HG03280 (cell line): Measurements from ENCODE around the gene GALNTL6.

Experiments used
- ATAC-seq: cut with Tn5 transposase; IDR thresholded peaks from one replicate; pipeline ENCODE4 v1.9.1; 2021; ENCODE audit warnings: mild to moderate bottlenecking, moderate library complexity; ENCODE audit not compliant: unreplicated experiment

Gene GALNTL6

DNA sequence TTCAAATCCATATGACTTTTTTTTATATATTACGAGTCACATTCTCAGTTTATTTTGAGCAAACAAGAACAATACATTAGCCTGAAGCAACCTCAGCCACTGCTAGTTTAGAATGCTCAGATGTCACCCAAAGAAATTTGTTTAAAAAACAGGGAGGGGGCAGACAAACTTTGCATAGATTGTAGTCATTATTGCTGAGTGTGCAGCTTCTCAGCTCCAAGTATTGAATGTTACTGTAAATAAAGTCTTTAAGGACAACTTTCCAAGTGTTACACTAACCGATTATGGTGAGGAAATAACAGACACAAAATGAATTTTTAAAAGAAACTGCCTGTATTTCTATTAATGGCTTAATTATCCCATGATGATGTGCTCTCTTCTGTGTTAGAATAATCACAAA, 835.9 kb downstream of the GALNTL6 start:
- no peak for ATAC-seq

DNA sequence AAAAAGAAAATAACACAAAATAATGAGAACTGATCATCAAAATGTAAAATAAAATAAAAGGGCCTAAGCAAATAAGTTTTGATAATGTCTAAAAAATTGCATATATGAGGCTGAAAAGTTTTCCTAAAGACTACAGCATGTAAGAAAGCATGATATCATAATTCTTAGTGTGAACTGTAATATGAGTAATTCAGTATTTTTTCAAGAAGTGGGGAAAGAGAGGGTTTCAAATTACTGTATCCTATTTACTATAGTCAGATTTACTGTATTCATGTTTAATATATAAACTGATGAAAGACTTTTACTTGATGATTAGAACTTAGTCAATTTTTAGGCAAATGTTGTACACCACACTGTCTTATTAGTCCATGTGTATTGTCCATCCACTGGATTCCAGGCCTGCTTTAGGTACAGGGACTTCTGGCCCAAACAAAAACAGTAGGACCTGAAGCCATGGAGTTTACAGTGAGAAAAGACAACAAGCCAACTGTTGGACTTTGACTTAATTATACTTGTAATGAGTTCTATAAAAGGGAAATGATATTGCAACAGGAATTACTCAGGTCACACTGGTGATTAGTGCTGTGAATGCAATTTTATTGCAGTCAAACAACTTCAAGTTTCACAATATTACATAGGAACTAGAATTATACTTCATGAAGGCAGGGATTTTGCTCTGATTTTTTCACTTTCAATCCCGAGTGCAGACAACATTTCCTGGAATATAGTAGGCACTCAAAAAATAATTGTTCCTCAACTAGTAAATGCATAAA, 837.7 kb downstream of the GALNTL6 start:
- no peak for ATAC-seq

DNA sequence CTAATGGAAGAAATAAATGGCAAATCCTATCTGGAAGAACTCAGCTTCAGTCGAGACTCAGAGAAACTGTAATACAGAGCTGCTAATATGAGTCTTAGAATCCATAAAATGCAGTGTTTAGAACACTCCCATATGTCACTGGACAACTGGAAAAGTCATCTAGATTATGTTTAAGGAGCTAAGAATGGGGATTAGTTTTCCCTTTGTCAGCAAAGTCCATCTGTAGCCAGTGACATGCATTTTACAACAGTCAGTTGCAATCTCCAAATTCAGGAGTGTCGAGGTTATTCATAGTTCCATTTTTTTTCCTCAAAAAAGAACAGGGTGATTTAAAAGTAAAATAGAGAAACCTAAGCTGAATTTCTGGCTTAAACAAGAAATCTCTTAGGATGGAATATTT, 838.8 kb downstream of the GALNTL6 start:
- no peak for ATAC-seq

DNA sequence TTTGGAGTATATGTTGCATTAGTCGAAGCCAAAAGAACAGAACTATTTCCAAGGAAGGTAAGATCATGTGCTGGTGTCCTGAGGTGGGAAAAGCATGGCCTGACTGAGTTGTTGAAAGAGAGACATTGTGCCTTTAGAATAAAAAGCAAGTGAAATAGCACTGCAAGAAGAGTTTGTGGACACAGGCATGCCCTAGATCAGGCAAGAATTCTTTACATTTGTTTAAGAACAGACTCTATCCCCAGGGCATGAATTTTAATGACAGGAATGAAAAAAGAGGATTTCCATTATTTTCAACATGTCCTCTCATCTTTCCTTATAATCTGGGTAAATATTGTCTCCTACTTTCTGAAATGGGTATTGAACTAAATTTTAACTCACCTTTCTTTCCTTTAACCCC, 839.2 kb downstream of the GALNTL6 start:
- no peak for ATAC-seq

DNA sequence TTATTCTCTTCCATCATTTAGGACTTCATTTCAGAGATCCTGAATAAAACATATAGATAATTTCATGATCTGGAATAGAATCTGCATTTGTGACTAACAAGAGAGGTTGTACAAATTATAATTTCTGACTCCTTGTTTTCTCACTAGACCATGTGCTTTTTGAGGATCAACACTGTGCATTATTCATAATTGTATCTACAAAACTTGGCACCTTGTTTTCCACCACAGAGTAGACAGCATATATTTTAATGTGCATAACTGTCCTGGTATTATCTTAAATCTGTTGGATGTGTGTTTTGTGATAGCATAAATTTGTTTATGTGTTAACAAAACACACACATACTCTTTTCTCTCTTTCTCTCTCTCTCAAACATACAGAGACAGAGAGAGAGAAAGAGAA, 840.5 kb downstream of the GALNTL6 start:
- no peak for ATAC-seq

DNA sequence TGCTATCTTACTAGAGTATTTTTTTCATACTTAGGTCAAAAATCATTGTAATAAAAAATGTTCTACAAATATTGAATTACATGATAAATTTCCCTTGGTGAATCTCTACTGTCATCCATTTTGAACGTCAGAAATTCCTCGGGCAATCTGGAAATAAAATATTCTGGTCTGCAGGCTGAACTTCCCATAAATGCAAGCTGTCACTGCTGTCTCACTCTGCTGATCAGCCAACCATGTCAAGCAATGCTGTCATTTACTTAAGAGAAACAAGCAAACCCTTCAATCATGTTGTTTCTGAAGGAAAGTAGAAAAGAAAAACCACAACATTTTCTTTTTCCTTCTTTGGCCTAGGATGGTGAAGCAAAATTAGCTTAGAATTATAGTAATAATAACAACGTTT, 841.3 kb downstream of the GALNTL6 start:
- ATAC-seq: no peak

DNA sequence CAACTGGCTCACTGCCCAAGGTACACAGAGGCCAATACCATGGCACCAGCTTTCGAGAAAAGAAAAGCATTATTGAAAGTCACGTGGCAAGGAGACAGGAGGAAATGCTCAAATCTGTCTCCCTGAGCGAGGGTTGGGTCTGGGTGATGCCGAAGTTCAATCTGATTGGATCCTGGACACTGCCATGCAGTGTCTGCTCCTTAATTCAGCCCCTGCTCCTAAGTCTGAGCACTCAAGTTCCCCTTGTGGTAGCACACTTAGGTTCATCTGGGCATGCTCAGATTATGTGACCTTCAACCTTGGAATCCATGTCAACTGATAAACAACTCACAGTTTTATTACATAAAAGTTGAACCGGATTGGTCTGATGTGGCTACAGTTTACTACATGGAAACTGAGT, 842.9 kb downstream of the GALNTL6 start:
- ATAC-seq: no peak

DNA sequence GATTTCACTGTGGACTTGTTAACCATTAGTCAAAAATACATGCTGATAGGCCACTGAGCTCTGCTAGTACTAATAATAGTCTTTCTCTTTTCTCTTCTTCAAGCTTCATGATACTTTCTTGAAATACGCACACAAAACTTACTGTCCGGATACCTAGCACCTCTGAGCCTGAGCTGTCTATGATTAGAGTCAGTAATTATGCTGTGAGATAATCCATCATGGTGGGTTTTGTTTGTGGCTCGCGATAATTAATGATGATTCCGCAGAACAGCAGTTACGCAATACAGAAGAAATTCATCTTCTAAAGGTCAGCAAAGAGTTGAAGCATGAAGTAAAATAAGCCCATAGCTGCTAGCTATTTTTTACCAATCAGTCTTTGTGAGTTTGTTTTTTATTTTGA, 843.9 kb downstream of the GALNTL6 start:
- no peak for ATAC-seq

DNA sequence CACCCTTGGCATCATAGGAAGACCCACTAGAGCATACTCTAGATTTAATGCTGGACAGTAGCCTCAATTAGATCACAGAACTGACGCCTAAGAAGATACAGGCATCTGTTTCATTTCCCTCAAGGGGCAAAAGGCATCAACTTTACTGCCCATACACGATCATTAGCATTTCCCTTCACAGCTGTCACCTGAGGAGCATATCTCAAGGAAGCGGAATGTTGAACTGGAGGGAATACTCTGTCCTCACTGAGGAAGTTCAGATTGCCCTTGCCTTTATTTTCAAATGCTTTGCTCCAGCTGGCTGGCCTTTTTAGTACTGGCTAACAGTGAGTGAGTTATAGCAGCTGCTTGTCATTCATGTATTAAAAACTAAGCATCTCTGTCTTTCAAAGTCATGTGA, 847.0 kb downstream of the GALNTL6 start:
- ATAC-seq: no peak

DNA sequence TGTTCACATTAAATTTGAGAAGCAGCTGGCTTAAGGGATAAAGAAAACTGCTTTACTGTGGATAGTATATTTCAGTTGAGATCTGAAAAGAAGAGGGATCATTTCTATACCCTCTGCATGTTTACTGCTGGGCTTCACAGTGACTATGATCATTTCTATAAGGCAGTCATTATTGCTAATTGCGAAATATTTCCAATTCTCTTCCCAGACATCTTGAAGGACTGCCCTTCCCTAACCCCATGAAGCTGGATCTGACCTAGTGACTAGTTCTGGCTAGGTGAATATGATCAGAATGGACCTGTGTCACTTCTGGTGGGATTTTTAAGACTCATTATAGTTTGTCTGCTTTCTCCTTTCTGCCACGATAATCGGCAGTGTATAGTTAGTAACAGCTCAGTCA, 848.9 kb downstream of the GALNTL6 start:
- ATAC-seq: no peak

DNA sequence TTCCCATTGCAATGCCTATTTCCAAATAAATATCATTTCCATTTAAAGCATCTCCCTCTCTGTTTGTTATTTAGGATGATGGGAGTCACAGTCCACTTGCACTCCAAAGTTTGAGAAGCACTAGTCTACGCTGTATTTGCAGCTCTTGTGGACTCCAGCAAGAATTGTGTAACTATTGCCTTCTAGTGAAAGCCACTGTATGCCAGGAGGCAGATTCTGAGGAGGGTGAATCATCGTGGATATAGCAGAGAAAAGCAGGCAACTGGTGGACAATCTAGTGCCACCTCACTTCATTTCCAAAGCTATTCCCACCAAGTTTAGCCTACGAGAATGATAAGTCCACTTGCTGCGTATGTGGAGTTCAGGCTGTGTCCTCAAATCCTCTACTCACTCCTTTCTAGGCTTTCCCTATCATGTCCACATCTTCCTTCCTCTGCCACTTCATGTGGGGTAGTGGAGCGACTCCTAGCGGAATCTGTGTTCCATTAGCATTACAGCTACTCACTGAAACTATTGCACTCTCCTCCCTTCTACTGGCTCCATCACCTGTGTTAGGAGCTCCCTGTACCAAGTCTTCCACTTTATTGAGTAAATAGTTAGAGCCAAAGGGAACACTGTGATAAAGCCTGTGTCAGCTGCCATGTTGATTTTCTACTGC, 853.6 kb downstream of the GALNTL6 start:
- no peak for ATAC-seq

DNA sequence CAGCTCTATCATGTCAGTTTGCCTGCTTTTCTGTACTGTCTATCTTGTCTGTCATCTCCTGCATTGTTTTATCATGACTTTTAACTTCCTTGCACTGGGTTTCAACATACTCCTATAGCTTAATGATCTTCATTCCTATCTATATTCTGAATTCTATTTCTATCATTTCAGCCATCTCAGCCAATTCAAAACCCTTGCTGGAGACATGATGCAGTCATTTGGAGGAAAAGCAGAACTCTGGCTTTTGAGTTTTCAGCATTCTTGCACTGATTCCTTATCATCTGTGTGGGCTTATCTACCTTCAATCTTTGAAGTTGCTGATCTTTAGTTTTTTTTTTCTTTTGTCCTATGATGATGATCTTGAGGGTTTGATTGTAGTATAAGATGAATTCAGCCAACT, 861.6 kb downstream of the GALNTL6 start:
- ATAC-seq: no peak

DNA sequence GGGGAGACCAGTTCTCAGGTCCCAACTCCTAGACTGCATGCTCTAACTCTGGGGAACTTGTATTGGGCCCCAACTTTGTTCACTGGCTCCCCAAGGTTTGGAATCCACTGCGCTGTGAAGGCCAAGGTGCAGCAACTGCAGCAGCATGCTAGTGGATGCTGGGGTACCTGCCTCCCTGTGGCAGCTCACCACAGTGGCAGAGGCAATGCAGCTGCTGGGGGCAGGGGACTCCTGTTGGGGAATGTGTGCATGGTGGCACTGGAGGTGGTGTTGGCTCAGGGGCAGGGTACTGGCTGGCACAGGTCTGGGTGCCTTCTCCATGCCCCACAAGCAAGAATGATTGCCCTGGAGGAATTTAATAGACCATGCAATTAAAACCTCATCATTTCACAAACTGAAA, 862.0 kb downstream of the GALNTL6 start:
- no peak for ATAC-seq

DNA sequence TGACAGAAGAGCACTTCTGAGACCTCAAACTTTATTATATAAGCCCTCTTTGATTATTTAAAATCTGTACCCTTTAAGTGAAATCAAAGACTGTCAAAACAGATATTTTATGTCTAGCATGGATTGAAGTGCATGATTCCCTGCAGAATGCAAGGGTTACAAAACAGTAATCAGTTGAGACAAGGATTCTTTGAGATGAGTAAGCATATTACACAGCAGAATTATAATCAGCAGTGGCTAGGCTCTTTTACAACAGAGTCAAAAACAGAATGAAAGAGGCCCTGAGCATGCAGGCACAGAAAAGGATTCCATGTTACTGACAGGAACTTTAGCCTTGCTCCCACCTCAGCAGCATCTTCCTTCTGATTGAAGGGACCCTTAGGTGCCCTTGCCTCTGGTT, 867.5 kb downstream of the GALNTL6 start:
- no peak for ATAC-seq

DNA sequence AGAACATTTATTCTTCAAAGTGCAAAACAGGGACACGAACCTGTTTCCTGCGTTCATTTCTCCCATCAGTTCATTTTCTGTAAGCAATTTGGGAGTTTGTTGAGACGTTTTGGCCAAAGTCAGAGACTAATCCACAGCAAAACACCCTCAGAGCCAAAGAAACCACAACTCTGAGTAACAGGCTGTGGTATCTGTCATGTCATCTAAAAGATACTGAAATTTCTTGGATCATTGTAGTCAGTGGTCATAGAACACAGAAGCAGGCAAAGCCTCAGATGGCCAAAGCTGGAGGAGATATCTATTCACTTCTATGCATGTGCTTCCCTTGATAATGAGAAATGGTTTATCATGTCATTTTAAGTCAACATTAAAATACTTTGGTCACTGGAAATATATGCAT, 869.8 kb downstream of the GALNTL6 start:
- no peak for ATAC-seq

DNA sequence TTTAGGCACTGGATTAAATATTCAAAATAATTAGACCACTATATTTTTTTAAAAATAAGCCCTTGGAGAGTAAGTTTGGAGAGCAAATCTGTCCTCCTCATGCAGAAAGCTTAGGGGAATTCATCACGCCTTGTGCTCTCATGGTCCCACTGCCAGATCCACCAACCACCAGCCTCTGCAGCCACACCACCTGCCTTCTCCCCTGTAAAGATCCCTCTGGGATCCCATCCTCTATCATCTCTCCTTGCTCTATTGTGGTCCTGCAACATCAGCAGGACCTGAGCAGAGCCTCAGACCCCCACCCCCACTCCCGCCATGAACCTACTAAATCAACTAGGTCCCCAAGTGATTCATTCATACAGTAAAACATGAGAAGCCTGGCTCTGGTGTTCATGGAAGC, 872.8 kb downstream of the GALNTL6 start:
- ATAC-seq: no peak

DNA sequence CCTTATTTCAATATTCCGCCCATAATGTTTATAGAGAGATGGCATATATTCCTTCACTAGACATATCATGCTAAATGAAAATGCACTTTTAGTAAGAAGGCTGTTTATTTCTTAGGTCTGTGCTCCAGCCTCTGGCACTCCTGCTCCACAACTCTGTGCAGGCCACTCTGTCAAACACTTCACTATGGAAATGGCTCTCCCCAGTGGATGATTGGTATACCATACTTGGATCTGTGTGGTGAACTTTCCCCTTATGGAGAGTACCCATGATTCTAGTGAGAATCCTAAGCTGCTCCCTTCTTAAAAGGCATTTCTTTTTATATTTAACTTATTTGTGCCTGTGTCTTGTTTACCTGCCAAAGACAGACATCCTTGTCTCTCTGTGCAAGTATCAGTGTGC, 875.3 kb downstream of the GALNTL6 start:
- no peak for ATAC-seq

DNA sequence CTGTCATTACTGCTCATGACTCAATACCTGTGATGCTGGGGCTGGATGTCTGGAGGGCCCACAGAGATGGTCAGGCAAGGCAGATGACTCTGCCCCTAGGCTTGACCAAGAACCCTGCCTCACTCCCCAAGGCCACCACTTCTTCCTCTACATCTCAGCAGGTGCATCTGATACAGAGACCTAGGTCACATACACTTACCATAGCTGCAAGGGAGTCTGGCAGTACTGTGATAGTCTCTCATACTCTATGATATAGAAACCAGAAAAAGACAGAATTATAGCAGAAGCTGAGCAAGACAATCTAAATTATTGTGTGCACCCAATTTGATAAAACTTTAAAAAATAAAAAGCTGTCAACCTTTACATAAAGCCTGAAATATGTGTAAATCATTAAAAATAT, 878.3 kb downstream of the GALNTL6 start:
- no peak for ATAC-seq

DNA sequence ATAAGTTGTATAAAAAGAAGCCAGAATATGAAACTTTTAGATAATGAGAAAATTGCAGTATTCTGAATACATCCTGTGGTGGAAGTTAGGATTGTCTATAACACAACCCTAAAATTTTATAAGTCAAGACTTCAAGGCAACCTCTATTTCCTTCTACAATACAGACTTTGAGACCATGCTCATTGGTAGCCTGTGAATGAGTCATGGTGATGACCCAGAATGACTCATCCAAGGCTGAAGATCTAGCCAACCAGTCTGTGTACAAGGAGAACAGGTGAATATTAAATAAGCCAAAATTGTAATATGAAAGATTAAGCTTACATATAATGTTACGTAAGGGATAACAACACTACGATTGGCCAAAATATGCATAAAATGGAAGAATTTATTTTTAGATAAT, 879.5 kb downstream of the GALNTL6 start:
- ATAC-seq: no peak

DNA sequence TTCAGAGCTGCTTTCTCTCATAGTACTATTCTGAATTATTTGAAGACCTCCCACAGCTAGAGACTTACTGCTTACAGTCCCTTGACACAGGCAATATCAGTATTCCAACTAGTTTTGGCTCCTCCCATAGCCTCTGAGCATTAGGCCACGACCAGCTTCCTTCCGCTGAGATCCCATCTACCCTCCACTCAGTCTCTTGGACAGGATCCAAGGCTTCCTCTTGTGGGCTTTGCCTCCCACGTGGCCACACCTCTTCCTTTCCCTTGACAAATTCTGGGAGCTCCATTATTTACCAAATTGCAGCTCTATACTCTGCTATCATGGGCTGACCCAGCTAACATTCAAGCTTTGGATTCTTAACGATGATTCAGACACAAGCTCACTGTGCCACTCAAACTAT, 885.1 kb downstream of the GALNTL6 start:
- ATAC-seq: no peak

DNA sequence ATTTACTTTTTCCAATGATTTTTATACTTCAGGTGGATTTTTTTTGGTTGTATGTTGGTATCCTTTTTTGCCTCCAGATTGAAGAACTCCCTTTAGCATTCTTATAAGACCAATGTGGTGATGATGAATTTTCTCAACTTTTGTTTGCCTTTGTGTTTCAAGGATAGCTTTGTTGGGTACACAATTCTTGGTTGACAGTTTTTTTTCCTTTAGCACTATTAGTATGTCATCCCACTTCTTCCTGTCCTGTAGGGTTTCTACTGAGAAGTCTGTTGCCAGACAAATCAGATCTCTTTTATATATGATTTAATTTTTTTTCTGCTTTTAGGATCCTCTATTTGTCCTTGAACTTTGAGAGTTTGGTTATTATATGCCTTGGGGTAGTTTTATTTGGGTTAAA, 892.4 kb downstream of the GALNTL6 start:
- no peak for ATAC-seq

DNA sequence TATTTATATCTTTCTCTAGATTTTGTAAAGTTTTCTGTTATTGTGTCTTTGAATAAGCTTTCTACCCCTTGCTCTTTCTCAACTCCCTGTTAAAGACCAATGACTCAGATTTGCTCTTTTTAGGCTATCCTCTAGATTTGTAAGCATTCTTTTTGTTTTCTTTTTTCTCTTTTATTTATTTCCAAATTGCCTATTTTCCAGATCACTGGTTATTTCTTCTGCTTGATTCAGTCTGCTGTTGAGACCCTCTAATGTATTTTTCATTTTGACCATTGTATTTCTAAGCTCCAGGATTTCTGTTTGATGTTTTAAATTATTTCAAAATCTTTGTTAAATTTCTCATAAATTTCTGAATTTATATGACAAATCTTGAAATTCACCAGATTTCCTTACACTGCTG, 892.8 kb downstream of the GALNTL6 start:
- ATAC-seq: no peak

DNA sequence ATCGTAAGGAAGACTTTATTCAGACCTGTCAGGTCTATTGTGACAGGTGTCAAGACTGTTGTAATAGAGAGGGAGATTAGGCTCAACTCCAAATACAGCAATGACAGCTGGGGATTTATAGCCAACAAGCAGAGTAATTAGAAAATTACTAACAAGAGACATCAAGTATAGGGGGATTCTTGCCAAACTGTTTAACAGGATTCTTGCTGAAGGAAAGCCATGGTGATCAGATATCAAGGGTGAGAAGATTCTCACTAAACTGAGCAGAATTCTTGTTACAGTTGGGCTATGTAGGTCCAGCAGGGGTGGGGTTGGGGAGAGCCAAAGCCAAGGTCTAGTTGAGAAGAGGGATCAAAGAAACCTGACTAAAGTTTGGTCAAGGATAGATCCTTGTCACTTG, 894.4 kb downstream of the GALNTL6 start:
- no peak for ATAC-seq
